ENCODE measurements around the gene PCDHGA1.
"Not testable (repeated sequence)": the region's sequence is repeated elsewhere in the genome, so short reads cannot be mapped to it uniquely, and the experiment has no call there.

PCDHGA1 gene

DNA sequence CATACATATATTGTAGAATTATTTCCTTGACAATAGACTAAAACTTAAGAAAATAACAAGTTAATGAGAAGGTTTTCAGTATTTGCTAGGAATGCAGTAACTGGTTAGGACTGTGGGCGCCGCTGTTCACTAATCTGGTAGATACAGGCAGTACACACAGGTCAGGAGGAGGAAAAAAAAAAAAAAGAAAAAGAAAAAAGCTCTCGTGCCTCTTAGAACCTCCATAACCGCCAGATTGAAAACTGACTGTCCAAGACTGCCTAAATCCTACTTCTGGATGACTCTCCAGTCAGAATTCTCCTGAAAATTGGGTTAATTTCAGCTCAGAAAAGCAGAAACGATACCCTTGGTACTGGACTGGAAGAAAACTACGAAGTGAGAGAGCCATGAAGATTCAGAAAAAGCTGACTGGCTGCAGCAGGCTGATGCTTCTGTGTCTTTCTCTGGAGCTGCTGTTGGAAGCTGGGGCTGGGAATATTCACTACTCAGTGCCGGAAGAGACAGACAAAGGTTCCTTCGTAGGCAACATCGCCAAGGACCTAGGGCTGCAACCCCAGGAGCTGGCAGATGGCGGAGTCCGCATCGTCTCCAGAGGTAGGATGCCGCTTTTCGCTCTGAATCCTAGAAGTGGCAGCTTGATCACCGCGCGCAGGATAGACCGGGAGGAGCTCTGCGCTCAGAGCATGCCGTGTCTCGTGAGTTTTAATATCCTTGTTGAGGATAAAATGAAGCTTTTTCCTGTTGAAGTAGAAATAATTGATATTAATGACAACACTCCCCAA, at the start of gene PCDHGA1:
Gene PCDHGA1 (plus strand): TSS at position 216 of the 782 bp plus-strand sequence.
- no peak for DNase-seq (ENCODE audit: low read depth)

DNA sequence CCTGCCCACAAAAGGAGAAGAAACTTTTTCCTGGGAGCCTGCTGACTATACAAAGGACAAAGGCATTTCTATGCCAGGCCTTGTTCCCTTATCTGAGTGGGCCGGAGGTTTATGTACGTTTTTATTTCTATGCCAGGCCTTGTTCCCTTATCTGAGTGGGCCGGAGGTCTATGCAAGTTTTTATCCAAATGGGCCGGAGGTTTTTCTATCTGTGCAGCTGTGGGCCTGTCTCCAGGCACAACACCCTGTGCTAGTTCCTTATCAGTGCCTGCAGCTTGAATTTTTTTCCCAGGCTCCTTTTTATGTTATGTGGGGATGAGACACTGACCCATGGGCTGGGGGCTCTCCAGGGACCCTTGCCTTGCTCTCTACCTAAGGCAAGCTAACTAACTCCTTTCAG, 31.9 kb upstream of the PCDHGA1 start:
- no peak for DNase-seq (ENCODE audit: low read depth)

DNA sequence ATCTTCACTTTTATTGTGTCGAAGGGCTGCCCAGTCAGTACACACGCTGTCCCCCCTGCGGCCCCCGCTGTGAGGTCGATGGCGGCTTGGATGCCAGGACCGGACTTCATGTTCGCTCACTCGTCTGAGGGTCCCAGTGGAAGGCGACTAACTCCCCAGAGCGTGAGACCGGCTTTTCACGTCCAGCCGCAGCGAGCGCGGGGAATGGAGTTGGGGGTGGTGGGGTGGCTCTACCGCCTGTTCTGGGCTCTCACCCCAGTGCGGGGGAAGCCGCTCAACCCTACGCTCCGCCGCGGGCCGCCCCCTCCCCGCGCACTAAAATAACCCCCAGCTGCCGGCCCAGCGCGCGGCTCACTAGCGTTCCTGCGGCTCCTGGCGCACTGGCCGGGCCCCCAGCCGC, 26.6 kb upstream of the PCDHGA1 start, which contains the start of gene SLC25A2:
Gene SLC25A2 (minus strand): TSS at position 294 of the 400 bp plus-strand sequence. CDS start 184 bp downstream, at position 110.
- no peak for DNase-seq (ENCODE audit: low read depth)

DNA sequence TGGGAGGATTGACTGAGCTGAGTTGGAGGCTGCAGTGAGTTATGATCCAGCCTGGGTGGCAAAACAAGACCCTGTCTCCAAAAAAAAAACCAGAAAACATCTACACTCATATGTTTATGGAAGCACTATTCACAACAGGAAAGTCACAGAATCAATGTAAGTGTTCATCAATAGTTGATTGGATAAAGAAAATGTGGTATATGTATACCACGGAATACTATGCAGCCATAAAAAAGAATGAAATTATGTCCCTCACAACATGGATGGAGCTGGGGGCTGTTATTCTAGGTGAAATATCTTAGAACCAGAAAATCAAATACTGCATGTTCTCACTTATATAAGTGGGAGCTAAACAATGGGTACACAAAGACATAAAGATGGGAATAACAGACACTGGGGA, 23.7 kb upstream of the PCDHGA1 start:
- DNase-seq (ENCODE audit: low read depth) = no peak

DNA sequence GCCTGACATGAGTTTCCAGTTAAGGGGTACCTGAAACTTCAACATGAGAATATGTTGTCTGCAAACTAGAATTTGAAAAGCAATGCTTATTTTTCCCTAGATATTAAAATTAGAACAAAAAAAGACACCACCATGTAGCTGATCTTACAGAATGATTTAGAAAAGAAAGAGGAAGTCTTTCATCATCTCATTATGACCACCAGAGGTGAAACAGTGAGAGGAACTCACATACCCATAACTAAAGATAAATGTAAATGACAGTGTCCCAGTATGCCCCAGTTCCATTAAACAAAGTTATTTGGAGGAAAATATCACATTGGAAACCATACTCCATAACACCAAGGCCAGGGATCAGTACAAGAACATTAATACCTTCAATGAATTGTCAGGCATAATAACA, 16.6 kb upstream of the PCDHGA1 start:
- no peak for DNase-seq (ENCODE audit: low read depth)

DNA sequence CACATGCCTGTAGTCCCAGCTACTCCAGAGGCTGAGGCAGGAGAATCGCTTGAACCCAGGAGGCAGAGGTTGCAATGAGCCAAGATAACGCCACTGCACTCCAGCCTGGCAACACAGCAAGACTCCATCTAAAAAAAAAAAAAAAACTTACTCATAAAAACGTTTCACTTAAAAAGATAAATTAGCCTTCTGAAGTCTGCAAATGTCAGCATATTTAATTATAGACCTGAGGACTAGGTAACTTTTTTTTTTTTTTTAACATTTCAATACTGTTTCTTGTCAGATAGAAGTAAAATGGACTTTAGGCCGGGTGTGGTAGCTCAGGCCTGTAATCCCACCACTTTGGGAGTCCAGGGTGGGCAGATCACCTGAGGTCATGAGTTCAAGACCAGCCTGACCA, 13.4 kb upstream of the PCDHGA1 start:
- not testable (repeated sequence) for DNase-seq (ENCODE audit: low read depth)

DNA sequence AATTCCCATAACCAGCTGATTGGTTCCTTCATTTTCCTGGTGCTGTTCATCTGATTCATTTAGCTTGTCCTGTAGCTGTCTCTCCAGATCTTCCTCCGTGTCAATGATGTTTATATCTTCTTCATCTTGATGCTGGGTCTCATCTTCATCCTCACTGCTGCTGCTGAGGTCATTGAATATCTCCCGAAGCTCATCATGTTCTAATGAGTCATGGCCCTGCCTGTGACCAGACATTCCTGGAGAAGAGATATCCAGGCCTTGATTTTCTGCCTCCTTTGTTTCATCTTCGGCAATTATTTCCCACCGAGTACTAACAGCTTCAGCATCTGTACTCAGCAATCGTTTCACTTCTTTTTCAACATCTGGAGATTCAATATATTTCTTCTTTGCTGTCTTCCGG, 11.1 kb upstream of the PCDHGA1 start:
- no peak for DNase-seq (ENCODE audit: low read depth)

DNA sequence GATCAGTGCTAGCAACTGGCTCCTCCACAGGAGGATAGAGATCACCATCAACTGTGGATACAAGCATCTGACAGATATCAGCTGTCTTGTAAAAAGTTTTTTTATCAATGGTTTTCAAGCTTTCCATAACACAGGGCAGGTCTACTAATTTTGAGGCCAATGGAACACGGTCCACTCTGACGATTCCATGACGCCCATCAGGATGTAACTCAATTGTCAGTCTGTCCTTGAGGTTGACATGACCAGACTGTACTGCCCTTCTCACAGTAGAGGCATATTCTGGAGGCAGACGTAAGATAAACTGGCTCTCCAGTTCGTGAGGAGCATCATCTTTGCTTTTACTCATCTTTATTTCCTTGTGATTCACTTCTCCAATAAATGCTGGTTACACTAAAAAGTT, 10.6 kb upstream of the PCDHGA1 start:
- DNase-seq (ENCODE audit: low read depth) = no peak

DNA sequence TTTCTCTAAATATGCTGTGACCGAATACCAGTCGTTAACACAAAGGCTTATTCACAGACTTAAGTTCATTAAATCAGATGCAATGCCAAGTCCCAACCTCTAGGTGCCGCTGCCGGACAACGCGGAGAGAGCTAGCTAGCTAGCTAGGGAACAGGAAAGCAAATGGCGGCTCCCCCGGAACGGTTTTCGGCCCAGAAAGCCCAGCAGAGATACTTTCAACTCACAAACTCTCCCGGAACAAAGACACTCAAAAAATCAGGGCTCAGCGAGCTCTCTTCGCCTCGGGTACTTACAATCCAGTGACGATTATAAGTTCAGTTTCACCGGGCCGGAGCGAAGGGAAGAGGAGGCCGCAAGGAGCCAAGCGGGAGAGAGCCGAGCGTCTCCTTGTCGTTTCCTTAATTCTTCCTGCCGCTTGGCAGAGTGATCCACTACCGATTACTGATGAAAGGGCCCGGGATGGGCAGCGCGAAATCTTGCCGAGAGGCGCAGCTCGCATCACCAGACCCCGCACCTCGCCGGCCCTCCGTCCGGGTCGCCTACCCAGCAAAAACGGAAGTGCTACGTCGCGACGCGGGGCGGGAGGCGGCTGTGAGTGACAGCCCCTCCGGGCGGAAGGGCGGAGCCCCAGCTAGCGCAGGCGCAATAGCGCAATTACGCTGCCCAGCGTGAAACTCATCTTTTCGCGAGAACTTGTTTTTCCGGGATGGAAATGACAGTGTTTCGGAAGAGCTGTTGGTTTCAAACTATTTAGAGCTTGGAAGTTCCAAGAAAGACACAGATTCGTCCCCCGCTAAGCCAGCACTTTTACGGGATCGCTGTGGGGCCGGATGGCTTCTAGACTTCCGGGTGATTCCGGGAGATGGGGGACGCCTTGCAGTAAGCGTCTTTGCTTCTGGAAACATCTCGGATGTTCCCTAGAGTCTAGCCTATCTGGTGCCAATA, 9.8 kb upstream of the PCDHGA1 start, which contains the start of gene TAF7:
Gene TAF7 (minus strand): TSS at position 560 of the 945 bp plus-strand sequence. CDS start 740 bp downstream, outside the sequence.
- DNase-seq (ENCODE audit: low read depth) = no peak

DNA sequence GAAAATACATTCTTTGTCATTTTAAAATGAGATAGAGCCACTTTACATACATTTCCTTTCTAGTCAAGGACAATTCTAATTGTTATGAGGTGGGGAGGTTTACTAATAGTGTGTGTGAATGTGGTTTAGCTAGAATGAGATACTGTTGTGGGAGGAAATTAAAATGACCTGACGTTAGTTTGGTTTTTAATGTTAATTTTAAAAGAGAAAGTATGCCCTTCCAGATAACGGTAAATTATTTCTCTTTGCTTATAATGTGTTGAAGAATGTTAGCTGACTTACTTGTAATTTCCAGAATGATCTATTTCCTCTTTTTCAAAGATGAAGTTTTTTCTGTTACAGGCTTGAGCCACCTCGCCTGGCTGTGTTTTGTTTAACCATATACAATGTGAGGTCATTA, 8.1 kb upstream of the PCDHGA1 start:
- DNase-seq (ENCODE audit: low read depth) = no peak

DNA sequence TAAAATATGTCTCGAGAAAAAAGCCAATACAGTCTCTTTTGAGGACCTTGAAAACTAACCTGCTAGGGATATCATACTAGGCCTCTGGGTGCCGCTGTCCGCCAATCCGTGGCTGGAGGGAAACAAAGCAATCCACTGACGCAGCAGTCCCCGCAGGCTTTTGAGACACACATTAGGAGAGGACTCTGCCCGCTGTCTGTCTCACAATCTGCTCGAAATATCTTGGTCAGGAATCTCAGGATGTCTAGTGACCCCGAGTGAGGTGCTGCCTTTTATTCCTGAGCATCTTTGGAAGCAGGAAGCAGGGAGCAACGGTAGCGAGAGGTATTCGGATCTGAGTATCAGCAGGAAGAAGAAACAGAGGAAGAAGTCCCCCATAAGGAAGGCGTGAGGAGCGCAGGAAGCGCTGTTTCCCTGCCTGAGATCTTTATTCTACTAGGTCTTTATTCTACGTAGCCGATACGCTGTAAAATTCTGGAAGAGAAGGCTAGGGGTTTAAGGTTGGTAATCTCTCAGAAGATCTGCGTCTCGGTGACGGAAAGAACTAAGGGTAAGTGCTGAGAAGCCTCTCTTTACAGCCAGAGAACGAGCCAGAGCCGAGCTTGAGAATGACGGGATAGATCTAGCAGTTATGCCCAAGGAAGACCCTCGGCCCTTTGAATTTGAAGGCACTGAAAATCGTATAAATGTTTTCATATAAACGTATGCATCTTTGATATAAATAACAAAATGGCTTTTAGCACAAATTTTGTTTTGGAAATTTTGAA, 4.0 kb upstream of the PCDHGA1 start:
- DNase-seq (ENCODE audit: low read depth) = no peak

DNA sequence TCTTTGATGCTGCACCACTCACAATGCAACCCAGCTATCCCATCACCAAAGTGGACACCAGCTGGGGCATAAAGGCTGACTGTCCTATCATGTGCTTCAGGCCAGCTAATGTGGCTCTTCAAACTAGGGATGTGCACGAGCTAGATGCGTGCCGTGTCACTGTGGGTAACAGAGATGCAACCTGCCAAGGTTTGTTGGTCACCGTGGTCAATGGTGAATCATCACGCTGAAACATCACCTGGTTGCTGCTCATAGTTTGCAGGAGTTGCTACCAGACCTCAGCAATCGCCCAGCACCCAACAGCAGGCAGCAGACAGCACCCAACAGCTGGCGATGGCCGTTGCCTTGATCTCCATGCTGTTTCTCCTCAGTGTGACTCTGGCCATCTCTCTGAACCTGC, 2.1 kb upstream of the PCDHGA1 start:
- no peak for DNase-seq (ENCODE audit: low read depth)

DNA sequence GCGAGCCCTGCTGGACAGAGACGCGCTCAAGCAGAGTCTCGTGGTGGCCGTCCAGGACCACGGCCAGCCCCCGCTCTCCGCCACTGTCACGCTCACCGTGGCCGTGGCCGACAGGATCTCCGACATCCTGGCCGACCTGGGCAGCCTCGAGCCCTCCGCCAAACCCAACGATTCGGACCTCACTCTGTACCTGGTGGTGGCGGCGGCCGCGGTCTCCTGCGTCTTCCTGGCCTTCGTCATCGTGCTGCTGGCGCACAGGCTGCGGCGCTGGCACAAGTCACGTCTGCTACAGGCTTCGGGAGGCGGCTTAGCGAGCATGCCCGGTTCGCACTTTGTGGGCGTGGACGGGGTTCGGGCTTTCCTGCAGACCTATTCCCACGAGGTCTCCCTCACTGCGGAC, 2.3 kb downstream of the PCDHGA1 start:
- not testable (repeated sequence) for DNase-seq (ENCODE audit: low read depth)

DNA sequence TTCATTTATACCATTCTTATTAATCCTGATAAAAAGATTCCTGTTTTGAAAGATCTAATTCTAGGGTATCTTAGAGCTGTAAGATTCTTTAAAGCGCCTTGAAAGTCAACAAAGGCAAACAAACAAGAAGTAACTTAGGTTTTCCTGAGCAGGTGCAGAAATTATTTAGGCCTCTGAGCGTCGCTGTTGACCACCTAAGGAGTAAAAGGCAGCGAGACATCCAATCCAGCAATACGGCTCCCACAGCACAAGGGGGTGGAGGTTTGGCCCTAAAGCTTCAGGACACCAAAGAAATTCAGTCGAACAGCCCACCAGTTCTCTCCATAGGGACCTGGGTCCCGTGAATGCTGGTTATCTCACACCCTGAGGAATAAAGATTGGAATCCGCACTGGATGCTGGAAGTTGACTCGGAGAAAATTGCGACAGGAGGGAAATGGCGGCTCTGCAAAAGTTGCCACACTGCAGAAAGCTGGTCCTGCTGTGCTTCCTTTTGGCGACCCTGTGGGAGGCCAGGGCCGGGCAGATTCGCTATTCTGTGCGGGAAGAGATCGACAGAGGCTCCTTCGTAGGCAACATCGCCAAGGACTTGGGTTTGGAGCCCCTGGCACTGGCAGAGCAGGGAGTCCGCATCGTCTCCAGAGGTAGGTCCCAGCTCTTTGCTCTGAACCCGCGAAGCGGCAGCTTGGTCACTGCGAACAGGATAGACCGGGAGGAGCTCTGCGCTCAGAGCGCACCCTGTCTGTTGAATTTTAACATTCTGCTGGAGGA, 8.4 kb downstream of the PCDHGA1 start, which contains the start of gene PCDHGA2:
Gene PCDHGA2 (plus strand): TSS at position 223 of the 769 bp plus-strand sequence.
- no peak for DNase-seq (ENCODE audit: low read depth)

DNA sequence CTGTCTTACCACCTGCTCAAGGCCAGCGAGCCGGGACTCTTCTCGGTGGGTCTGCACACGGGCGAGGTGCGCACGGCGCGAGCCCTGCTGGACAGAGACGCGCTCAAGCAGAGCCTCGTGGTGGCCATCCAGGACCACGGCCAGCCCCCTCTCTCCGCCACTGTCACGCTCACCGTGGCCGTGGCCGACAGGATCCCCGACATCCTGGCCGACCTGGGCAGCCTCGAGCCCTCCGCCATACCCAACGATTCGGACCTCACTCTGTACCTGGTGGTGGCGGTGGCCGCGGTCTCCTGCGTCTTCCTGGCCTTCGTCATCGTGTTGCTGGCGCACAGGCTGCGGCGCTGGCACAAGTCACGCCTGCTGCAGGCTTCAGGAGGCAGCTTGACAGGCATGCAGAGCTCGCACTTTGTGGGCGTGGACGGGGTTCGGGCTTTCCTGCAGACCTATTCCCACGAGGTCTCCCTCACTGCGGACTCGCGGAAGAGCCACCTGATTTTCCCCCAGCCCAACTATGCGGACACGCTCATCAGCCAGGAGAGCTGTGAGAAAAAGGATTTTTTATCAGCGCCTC, 10.6 kb downstream of the PCDHGA1 start:
- DNase-seq (ENCODE audit: low read depth) = not testable (repeated sequence)

DNA sequence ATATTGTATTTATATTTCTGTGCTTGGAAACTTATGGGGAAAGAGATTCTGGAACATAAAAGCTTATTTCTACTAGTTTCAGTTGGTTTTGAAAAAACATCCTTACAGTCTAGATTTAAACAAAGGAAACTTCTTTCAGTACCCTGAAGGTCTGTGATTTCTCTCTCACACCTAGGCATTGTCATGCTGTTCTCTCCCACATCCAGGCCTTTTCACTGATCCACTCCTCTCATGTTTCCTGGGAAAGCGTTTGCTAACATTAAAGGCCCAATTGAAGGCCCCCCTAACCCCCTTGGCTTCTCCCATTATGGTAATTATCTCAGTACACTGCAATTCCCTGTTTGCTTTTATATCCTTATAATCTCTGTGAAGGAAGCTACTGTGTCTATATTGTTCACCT, 12.5 kb downstream of the PCDHGA1 start:
- no peak for DNase-seq (ENCODE audit: low read depth)

DNA sequence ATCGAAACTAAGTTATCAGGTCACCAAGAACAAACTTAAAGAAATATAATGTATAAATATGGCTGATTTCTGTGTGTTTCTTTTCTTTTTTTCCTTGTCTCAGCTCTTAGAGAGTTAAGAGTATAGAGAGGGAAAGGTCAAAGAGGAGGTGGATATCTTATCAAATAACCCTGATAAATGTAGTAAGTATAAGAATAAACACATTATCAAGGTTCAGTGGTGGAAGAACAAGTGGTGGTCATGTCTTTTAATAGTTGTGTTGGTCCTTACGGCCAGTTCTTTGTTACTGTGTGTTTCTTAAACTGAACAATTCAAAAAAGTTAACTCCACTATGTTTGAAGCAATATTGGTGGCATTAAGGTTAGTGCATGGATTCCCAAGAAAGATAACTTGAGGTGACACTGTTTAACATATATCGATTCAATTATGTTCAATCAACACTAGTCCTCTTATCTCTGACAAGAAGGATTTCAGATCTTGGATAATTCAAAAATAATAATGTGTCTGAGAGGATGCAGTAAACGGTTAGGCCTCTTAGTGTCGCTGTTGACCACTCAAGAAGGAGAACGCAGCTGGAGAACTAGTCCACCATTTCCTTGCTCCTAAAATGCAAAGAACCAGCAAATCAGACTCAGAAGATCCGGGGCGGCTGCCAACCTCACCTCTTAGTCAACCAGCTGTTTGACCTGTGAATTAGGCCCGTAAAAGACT, 13.1 kb downstream of the PCDHGA1 start, which contains the start of gene PCDHGA3:
Gene PCDHGA3 (plus strand): TSS at position 588 of the 711 bp plus-strand sequence. CDS start 205 bp downstream, outside the sequence.
- DNase-seq (ENCODE audit: low read depth) = no peak

DNA sequence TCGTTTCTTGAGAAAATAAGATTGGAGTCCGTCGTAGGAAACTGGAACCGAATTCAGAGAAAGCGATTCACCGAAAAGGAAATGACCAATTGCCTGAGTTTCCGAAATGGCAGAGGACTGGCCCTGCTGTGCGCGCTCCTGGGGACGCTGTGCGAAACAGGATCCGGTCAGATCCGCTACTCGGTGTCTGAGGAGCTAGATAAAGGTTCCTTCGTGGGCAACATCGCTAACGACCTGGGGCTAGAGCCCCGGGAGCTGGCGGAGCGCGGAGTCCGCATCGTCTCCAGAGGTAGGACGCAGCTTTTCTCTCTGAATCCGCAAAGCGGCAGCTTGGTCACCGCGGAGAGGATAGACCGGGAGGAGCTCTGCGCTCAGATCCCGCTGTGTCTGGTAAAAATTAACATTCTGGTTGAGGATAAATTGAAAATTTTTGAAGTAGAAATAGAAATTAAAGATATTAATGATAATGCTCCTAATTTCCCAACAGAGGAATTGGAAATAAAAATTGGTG, 13.7 kb downstream of the PCDHGA1 start:
- no peak for DNase-seq (ENCODE audit: low read depth)

DNA sequence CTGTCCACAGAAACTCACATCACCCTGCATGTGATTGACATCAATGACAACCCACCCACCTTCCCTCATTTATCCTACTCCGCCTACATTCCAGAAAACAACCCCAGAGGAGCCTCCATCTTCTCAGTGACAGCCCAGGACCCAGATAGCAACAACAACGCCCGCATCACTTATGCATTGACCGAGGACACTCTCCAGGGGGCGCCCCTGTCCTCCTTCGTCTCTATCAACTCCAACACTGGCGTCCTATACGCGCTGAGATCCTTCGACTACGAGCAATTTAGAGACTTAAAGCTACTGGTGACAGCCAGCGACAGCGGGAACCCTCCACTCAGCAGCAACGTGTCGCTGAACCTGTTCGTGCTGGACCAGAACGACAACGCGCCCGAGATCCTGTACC, 15.0 kb downstream of the PCDHGA1 start:
- DNase-seq (ENCODE audit: low read depth) = no peak

DNA sequence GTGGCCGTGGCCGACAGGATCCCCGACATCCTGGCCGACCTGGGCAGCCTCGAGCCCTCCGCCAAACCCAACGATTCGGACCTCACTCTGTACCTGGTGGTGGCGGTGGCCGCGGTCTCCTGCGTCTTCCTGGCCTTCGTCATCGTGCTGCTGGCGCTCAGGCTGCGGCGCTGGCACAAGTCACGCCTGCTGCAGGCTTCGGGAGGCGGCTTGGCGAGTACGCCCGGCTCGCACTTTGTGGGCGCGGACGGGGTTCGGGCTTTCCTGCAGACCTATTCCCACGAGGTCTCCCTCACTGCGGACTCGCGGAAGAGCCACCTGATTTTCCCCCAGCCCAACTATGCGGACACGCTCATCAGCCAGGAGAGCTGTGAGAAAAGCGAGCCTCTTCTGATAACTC, 15.7 kb downstream of the PCDHGA1 start:
- DNase-seq (ENCODE audit: low read depth) = not testable (repeated sequence)

All from HS-27A (cell line).